K562 (cell line): ENCODE results near the gene CTPS1. TPM values are rescaled to one million over a fixed set of nuclear protein-coding genes. Genes with fewer than 3 reads are reported as not detected.

Experiments used
- CBX3 ChIP-seq, 2 experiments: IDR thresholded peaks; 1 replicate in 1 of 2; 2 replicates in 1 of 2; pipeline ENCODE4 v1.6.1; 2012; ENCODE audit warnings: inconsistent platforms in 2 of 2, low read length in 2 of 2, borderline replicate concordance in 1 of 2, control low read depth in 1 of 2
- DNMT1 ChIP-seq: fragments of 450-650 bp; IDR thresholded peaks from 2 replicates; pipeline ENCODE4 v1.6.1; 2016; ENCODE audit warnings: antibody characterized with exemption, mild to moderate bottlenecking
- ERF ChIP-seq: fragments of 450-650 bp; formaldehyde crosslinking; IDR thresholded peaks from 2 replicates; pipeline ENCODE4 v1.4.0; 2020; ENCODE audit warnings: mild to moderate bottlenecking, mixed read lengths
- HLTF ChIP-seq: fragments of 450-650 bp; IDR thresholded peaks from 2 replicates; pipeline ENCODE4 v1.6.1; 2016
- HNRNPLL ChIP-seq: fragments of 200-400 bp; formaldehyde crosslinking; IDR thresholded peaks from 2 replicates; pipeline ENCODE4 v1.6.1; 2017; ENCODE audit warnings: low read length, low read depth, mild to moderate bottlenecking; ENCODE audit not compliant: poor library complexity, severe bottlenecking
- SRSF3 ChIP-seq: fragments of 200-400 bp; formaldehyde crosslinking; IDR thresholded peaks from 2 replicates; pipeline ENCODE4 v1.6.1; 2016; ENCODE audit warnings: mild to moderate bottlenecking, low read length, moderate library complexity; ENCODE audit not compliant: insufficient read depth
- ZFPM2 ChIP-seq: fragments of 250-450 bp; sonication (Bioruptor Pico); IDR thresholded peaks from 2 replicates; pipeline ENCODE4 v1.5.1; 2022; ENCODE audit warnings: mild to moderate bottlenecking
- ZNF445 ChIP-seq: fragments of 250-450 bp; sonication (Bioruptor Pico); IDR thresholded peaks from 2 replicates; pipeline ENCODE4 v1.4.0; 2020; ENCODE audit warnings: low read depth, mild to moderate bottlenecking, moderate library complexity
- polyA plus RNA-seq, 8 experiments: library from polyadenylated mRNA; depleted of rRNA in 4 of 8; stranded (reverse) in 5 of 8; unstranded in 3 of 8; fragments of >200 nt; fragmentation: Nextera tagmentation in 2 of 8; fragmentation: Illumina TruSeq in 1 of 8; extraction: Ambion mirVana in 2 of 8; extraction: Trizol in 1 of 8; gene quantifications; 2 replicates each; pipeline versions ENCODE4 v1.2.1 to v1.2.3, GENCODE V29; 2011 to 2014; ENCODE audit warnings: inconsistent platforms in 1 of 8, missing spikeins in 1 of 8
- total RNA-seq, 7 experiments: library from RNA; depleted of rRNA in 6 of 7; stranded (reverse); fragments of >200 nt in 6 of 7; fragmentation: Illumina TruSeq in 2 of 7; extraction: Trizol in 2 of 7; gene quantifications; 2 replicates each; pipeline versions ENCODE4 v1.2.1 to v1.2.3, GENCODE V29; 2011 to 2021; ENCODE audit warnings: low replicate concordance in 1 of 7
- TF ChIP-seq, protein P1 (sequence below): fragments of 450-650 bp; IDR thresholded peaks from 2 replicates; pipeline ENCODE4 v1.6.1; 2016; ENCODE audit warnings: mild to moderate bottlenecking
- TF ChIP-seq, protein P2 (sequence below): fragments of 450-650 bp; IDR thresholded peaks from 2 replicates; pipeline ENCODE4 v1.6.1; 2016; ENCODE audit warnings: borderline replicate concordance

CTPS1 gene
- total and polyA plus RNA-seq, 9 of the 15 experiments (the other 6 are each of a cell fraction or from before 2014, with no cell fraction given), result 44.4 to 164 (median 87.7) TPM

DNA sequence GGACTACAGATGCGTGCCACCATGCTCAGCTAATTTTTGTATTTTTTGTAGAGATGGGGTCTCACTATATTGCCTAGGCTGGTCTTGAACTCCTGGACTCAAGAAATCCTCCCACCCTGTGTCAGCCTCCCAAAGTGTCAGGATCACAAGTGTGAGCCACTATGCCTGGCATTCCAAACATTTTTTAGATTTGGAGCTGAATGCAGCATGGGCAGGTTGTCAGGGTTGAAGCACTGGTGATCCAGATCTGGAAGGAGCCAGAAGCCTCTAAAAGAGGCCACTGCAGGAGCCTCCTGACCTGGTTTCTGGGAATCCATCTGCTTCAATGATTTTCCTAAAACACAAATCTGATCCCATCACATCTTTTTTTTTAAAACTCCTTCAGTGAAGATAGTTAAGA, 1.8 kb upstream of the CTPS1 start (continued):
- TF ChIP-seq, protein P1, sequence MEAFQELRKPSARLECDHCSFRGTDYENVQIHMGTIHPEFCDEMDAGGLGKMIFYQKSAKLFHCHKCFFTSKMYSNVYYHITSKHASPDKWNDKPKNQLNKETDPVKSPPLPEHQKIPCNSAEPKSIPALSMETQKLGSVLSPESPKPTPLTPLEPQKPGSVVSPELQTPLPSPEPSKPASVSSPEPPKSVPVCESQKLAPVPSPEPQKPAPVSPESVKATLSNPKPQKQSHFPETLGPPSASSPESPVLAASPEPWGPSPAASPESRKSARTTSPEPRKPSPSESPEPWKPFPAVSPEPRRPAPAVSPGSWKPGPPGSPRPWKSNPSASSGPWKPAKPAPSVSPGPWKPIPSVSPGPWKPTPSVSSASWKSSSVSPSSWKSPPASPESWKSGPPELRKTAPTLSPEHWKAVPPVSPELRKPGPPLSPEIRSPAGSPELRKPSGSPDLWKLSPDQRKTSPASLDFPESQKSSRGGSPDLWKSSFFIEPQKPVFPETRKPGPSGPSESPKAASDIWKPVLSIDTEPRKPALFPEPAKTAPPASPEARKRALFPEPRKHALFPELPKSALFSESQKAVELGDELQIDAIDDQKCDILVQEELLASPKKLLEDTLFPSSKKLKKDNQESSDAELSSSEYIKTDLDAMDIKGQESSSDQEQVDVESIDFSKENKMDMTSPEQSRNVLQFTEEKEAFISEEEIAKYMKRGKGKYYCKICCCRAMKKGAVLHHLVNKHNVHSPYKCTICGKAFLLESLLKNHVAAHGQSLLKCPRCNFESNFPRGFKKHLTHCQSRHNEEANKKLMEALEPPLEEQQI, result no peak
- TF ChIP-seq ZFPM2 (CRISPR knock-in tag) (no peak), HNRNPLL (no peak), HLTF (no peak), ZNF445 (CRISPR knock-in tag) (no peak), DNMT1 (no peak), CBX3 (IDR thresholded peaks at IDR 0.05; ENCODE audit: borderline replicate concordance in 1 of 2, low read length in 2 of 2) (no peak), SRSF3 (no peak), ERF (no peak)
- TF ChIP-seq, protein P2, sequence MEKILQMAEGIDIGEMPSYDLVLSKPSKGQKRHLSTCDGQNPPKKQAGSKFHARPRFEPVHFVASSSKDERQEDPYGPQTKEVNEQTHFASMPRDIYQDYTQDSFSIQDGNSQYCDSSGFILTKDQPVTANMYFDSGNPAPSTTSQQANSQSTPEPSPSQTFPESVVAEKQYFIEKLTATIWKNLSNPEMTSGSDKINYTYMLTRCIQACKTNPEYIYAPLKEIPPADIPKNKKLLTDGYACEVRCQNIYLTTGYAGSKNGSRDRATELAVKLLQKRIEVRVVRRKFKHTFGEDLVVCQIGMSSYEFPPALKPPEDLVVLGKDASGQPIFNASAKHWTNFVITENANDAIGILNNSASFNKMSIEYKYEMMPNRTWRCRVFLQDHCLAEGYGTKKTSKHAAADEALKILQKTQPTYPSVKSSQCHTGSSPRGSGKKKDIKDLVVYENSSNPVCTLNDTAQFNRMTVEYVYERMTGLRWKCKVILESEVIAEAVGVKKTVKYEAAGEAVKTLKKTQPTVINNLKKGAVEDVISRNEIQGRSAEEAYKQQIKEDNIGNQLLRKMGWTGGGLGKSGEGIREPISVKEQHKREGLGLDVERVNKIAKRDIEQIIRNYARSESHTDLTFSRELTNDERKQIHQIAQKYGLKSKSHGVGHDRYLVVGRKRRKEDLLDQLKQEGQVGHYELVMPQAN, result no peak
